ENCODE results near the gene PHF5A.
"Not testable (repeated sequence)": the region's sequence is repeated elsewhere in the genome, so short reads cannot be mapped to it uniquely, and the experiment has no call there.

PHF5A gene

DNA sequence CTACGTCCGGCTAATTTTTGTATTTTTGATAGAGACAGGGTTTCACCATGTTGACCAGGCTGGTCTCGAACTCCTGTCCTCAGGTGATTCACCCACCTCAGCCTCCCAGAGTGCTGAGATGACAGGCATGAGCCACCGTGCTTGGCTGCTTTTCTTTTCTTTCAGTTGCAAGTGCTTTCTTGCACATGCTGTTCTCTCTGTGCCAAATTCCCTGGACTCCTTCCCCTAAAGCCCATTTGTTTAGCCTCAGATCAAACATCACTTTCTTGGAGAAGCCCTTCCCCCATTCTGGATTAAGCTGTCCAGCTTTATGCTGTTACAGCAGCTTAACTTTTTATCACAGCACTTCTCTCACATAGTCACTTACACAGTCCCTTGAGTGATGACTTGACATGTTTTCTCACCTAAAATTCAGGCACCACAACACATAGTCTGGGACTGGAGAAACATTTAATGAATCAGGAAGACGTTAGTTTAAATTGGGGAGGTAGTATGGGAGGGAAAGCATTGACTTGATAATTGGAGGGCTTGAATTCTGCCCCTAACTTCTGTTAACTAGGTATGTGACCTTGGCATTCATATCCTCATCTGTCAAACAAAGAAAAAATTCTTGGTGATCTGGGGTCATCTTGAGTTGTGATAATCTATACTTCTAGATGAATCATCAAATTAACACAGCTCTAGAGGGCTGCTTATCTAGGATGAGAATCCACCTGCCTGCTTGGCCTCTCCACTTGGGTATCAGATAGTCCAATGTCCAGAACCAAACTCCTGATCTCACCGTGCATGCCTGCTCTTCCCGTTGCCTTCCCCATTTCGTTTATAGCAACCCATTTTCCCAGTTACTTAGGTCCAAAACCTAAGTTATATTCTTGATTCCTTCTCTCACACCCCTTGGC lies 18.8 kb upstream of the PHF5A start:
- DNase-seq, result no peak

DNA sequence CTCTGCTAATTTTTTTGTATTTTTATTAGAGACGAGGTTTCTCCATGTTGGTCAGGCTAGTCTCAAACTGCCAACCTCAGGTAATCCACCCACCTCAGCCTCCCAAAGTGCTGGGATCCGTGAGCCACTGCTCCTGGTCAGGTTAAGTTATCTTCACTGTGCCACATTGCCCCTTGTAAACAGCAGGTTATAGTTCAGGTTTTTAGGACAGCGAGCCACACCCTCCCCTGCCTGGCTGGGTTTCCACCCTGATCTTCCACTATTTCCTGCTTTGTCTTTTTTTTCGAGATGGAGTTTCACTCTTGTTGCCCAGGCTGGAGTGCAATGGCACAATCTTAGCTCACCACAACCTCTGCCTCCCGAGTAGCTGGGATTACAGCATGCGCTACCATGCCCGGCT lies 16.5 kb upstream of the PHF5A start:
- DNase-seq, result no peak

DNA sequence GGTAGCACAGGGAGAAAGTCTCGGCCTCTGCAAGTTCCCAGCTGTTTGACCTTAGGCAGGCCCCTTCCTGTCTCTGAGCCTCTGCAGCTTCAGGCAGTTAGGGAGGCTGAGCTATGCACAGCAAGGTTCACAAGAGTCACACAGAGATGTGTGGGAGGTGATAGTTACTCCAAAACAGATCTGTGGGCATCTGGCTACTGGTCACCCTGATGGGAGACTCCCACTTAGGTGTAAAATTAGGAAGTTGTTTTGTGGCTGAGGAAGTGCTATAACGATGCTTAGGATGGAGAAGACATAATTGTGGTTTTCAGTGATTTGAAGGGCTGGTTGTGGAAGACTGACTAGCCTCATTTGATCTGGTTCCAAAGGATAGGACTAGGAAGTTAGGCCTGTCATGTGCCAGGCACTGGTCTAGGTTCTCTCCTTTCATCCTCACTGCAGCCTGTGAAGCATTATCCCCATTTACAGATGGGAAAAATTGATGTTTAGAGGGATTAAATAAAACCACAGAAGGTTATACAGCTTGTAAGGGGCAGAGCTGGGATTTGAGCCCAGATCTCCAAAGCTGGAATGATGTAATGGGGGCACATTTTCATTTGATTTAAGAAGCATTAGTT lies 13.9 kb upstream of the PHF5A start:
- DNase-seq, result peak; percentile 41

DNA sequence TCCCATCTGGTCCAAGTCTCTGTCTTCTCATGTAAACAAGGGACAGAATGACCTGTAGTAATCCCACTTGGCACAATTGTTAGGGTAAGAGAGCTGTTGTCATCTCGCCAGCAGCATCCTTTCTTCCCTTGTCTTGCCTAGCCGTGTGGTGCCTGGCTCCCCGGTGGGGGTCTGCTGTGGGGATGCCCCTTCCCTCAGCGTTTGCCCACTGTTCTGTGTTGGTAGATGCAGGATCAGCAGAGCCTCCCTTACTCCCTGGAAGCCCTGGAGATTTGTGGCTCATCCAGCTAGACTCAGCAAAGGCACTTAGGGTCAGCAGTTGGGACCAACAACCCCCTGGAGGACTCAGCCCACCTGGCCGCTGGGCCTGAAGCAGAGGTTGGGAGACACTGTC lies 13.4 kb upstream of the PHF5A start:
- no peak for DNase-seq

DNA sequence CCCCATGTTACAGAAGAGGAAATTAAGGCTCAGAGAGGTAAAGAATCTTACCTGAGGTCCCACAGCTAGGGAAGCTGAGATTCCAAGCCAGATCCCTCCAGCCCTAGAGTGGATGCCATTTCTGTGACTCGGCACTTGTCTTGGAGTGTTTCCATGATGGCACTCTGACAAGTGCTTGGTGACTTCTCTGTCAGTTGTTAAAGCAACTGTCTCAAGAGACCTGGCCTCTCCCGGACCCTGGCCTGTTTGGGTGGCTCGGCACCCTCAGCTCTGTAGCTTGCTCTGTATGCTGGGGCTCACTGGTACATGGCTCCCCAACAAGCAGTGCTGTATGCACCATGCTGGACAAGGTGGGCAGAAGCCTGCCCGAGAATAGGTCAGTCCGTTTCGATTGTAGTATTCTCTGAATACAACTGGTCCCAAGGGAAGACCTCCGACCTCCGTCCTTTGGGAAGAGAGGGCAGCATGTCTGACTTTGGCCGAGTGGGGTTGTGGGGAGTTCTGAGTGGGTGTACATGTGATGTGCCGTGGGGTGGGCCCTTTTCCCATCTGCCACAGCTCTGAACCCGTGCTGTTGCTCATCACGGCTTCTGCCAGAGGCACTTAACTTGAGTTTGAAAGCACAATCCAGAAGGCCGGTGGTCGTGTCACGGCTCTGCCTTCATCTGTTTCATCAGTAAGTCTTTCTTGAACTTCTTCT lies 12.8 kb upstream of the PHF5A start:
- DNase-seq, result peak; percentile 30

DNA sequence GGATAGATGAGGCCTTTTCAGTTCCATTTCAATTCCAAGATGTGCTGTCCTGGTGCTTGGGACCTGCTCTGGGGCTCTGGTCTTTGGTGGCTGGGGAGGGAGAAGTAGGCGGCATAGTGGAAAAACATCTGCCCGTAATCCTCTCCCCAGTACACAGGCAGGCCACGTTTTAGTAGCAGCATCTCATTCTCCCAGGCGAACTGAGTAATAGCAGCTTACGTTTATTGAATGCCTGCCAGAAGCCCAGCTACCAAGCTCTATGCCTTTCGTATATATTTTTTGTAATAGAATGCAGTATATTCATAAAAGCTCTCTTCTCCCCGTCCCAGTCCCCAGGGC lies 11.9 kb upstream of the PHF5A start:
- peak; percentile 73 for DNase-seq

DNA sequence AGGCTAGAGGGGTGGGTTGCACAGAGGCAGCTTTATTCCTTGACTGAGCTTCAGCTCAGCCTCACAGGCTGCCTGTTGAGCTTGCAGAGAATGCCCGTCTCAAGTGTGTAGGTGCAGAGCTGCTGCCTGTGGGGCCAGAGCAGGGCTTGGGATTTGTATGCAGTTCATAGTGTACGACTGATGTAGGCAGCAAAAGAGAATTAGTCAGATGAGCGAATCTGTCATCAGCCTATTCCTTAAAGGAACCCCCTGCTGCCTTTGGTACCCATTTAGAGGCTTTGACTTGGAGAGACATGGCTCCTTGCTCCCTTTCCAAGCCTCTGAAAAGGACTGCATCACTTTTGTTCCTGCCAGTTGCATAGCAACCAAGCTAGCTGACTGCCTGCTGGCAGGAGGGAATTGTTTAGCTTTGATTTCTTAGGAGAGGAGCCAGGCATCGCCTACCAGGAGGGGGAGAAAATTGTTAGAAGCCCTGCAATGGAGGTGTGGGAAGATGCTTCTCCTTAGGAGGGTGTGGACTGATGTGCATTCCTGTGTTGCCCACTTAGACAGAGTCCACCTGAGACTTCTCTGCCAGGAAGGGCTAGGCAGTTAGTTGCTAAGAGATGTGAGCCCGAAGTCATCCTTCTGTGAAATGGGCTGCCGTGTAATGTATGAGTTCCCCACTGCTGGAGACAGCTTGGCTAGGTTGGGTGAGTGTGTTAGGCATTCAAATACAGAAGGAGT lies 11.3 kb upstream of the PHF5A start:
- DNase-seq, result peak; percentile 23

DNA sequence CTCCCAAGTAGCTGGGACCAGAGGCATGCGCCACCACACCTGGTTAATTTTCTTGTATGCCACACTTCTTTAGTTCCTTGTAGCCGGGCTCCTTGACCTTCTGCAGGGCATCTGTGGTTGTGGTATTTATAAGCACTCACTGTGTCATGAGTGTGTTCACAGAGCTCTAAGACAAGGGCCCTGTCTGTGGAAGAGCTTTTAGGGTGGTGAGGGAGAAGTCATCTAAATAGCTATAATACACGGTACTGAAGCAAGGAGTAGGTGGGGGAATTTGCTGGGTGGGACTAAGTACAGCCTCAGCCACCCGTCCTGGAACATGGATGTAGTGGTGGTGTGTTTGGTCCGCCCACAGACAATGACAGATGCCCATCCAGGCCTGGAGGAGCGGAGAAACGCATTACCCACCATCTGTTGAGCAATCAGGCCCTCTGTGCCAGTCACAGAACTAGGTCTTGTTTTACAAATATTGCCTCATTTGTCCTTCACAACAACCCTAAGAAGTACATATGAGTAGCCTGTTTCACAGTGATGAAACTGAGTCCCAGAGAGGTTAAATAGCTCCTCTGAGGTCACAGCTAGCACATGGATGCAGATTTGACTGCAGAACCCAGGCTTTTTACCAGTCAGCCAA lies 10.5 kb upstream of the PHF5A start:
- no peak for DNase-seq

DNA sequence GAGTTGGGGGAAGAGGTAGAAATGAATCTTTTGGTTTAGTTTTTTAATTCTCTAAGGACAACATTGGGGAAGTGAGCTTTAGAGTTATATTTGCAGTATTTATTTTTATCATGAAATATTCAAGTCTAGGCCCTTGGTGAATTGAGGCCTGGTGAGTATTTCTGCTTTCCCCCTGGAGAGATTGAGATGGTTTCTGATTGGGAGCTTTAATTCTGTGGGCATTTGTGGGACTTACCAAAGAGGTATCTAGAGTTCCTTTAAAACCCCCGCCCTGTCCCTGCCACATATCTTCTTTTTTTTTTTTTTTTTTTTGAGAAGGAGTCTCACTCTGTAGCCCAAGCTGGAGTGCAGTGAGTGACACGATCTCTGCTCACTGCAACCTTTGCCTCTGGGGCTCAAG lies 10.0 kb upstream of the PHF5A start:
- no peak for DNase-seq

DNA sequence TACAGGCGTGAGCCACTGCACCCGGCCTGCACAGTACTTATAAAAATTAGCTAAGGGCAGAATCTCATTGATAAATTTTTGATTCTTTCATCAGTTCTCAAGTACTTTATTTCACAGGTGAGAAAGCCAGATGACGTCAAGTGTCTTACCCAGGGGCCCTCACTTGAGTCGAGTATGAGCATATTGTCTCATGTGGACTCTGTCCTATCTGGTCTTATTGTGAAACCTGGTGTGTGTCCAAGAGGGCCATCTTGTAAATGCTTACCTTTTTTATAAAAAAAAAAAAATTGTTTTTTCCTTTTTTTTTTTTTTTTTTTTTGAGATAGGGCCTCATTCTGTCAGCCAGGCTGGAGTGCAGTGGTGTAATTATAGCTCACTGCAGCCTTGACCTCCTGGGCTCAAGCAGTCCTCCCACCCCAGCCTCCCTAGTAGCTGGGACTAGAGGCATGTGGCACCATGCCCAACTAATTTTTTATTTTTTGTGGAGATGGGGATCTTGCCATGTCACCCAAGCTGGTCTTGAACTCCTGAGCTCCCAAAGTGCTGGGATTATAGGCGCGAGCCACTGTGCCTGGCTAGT lies 6.5 kb upstream of the PHF5A start:
- no peak for DNase-seq

DNA sequence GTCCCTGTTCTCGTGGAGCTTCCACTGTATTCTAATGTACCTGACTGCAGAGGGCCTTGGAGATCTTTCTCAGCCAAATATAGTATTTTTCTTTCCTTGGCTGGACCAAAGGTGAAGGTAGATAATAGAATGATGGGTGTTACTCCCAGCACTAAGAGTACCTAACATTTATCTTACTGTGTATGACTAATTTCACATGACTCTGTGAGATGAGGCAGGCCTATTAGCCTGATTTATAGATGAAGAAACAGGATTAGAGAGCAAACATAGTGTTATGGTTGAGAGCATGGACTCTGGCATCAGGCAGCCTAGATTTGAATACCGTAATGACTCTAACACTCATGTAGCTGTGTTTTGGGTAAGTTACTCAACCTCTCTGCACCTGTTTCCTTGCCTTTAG lies 3.1 kb upstream of the PHF5A start:
- no peak for DNase-seq

DNA sequence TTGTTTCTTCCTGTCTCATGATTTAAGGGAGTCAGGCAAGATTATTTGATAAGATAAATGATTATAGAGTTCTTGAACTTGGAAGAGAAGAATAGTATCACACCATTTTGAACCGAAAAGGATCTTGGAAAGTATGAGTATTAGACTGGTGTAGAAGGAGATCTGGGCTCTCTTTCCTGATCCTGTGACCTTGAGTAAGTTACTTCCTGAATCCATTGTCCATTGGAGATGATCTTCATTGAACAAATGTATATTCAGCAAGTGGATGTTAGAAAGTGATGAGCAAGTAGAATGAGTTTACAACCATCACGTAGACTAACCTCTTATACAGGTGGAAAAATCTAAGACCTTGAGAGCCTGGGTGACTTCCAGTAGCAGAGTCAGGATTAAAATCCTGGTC lies 2.4 kb upstream of the PHF5A start:
- DNase-seq, result no peak

DNA sequence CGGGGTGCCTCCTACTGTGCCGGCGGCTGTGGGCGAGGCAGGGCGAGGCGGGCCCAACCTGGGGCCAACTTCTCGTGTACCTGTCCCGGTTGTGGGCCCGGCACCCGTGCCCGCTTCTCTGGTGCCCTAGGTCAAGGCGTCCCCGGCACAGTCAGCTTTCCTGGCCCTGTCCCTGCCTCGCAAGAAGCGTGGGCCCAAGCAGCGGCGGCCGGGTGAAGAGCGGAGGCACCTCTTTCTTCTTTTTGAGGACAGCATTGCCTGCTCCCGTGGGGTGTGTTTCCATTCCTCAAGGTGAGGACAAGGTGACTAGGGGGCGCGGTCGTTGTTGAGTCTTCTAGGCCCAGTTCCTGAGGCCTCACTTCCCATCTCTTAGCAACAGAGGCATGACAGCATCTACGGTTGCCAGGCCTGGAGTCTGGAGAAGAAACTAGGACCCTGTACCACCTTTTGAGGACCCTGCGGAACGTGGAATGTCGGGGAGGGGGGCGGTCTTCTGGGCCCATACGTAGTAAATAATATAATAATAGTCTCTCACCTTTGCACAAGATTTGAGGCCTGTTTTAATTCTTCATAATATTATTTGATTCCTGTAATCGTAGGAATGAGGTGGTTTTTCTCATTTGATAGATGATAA lies 843 bp upstream of the PHF5A start:
- no peak for DNase-seq

DNA sequence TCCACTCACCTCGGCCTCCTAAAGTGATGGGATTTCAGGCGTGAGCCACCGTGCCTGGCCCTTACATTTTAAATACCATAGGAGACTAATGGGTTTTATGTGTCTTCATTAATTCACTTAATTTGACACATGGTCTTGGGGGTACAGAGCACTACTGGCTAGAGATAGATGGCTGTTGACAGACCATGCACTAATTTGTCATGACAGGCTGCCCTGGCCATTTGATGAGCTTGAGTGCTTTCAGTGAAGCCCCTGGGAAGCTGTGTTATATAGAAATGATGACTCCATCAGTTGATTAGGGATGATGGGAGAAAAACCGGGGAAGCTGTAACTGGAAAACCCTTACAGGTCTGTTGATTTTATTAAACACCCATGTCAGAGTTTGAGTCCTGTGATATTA lies 6.6 kb downstream of the PHF5A start:
- no peak for DNase-seq

DNA sequence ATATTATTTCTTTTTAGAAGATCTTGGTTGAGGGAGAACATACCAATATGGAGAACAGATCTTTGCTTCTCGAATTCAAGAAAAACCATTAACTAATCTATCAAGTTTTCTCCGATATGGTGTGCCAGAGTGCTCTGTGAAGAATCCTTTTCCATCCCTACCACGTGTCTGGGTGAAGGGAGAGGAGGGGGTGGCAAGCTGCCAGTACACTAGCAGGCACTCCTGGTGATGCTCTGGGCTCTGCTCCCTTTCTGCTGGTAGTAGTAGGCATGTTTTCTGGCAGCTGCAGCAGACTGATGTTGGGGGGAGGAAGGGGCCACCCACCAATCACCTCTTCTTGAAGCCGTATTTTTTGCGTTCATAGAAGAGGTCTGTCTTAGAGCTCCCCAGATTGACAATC lies 8.4 kb downstream of the PHF5A start:
- not testable (repeated sequence) for DNase-seq

DNA sequence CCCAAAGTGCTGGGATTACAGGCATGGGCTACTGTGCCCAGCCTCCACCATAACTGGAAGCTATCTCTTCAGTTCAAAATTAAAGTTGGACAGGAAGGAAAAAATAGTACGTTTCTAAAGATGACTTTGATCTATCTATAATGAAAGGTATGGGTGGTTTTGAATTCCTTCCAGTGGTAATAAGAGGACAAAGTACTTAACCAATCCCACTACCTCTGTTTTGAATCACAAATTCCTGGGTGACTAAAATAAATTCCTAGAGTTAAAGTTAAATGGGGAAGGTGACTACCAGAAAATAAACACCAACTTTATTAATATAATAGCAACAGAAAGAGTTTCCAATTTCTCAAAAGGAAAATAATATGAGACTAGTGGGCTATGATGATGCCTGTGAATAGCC lies 9.1 kb downstream of the PHF5A start:
- DNase-seq, result no peak

DNA sequence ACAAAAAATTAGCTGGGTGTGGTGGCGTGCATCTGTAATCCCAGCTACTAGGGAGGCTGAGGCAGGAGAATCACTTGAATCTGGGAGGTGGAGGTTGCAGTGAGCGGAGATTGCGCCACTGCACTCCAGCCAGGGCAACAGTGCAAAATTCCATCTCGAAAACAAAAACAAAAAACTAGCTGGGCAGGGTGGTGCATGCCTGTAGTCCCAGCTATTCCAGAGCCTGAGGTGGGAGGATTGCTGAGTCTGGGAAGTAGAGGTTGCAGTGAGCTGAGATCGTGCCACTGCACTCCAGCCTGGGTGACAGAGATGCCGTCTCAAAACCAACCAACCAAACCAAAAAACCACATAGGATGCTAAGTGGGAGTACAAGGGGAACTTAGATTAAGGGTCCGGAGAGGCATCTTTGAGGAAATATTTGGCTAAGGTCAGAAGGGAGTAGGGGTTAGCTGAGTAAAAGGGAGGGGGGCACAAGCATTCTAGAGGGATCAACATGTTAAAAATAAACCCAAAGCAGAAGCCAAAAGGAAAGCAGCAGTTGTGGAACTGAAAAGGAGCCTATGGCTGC lies 10.2 kb downstream of the PHF5A start:
- no peak for DNase-seq

DNA sequence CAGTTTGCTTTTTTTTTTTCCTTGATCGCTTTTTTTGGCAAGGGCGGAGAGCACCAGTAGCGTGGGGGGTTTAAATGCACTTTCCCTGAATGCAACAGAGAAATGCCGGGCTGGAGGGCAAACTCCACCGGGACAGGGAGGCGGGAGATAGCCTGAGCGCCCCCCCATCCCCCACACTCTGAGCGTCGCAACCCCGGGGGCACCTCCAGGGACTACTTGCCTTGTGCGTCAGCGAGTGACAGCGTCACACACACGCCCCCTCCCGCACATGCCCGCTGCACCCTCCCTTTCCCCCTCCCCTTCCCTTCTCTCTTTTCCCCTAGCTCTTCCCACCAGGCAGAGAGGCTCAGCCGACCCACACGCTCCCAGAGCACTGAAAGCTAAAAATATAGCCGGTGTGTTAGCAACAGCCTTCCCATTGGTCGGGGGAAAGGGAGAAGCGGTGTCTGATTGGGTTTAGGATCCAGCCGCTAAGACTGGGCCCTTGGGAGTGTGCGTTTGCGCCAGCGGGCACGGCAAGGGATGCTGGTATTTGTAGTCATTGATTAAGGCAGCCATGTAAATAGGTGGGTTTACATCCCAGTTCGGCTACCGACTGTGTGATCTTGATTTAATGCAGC lies 20.2 kb downstream of the PHF5A start:
- DNase-seq, result peak; percentile 99

DNA sequence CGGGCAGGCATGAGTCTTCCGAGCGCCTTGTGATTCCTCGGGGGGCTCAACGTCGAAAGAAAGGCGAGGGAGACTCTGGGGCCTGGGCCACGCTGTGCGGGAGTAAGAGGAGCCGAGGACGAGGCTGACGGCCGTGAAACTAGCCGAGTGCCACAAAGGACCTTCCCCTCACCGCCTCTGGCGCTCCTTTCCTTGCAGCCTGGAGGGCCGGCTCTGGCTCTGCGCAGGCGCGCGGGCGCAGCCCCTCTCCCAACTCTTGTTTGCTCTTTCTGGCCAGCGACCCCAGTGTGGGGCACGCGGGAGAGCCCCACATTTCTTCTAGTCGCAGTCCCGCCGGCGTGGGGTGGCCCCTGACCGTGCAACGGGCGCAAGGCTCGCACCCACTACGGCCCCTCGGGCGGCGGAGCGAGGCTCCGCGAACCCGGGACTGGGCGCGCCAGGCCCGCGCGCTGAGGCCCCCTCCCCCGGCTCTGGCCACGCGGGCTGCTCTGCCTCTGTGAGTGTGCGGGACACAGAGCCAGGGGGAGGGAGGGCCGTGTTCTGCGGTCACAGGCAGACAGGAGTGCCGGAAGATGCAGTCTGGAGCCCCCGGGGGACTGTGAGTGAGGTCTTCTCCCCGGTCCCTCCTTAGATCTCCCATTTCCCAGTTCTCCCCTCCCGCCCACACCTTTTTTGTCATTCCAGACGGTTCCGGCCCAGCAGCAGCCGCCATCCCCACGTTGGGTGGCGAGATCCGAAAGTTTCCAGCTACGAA lies 20.9 kb downstream of the PHF5A start:
- peak; percentile 63 for DNase-seq

All from fibroblast of skin of abdomen (primary cell).